HG03139 (cell line): Measurements from ENCODE around the gene SORT1.
"Not testable (repeated sequence)": the region's sequence is repeated elsewhere in the genome, so short reads cannot be mapped to it uniquely, and the experiment has no call there.

ENCODE experiments used
- ATAC-seq: cut with Tn5 transposase; IDR thresholded peaks from one replicate; pipeline ENCODE4 v1.9.1; 2021; ENCODE audit not compliant: unreplicated experiment

The SORT1 gene

GRCh38 chr1:109397581-109398342 lies at the start of gene SORT1:
Gene SORT1, minus strand, starts transcription at chr1:109397918. Its CDS starts 26 bp downstream, at chr1:109397892.
- peak; percentile 65 for ATAC-seq

GRCh38 chr1:109445949-109446695 lies 48.4 kb upstream of the SORT1 start:
- not testable (repeated sequence) for ATAC-seq

- ATAC-seq, result no peak
Measured at GRCh38 chr1:109444346-109444745, 46.6 kb upstream of the SORT1 start.

GRCh38 chr1:109443476-109443875 lies 45.8 kb upstream of the SORT1 start:
- no peak for ATAC-seq

GRCh38 chr1:109441069-109441468 lies 43.4 kb upstream of the SORT1 start:
- no peak for ATAC-seq

- no peak for ATAC-seq
Measured at GRCh38 chr1:109438798-109439297, 41.1 kb upstream of the SORT1 start.

GRCh38 chr1:109434484-109434883 lies 36.8 kb upstream of the SORT1 start:
- no peak for ATAC-seq

- ATAC-seq, result no peak
Measured at GRCh38 chr1:109433322-109433721, 35.6 kb upstream of the SORT1 start.

- no peak for ATAC-seq
Measured at GRCh38 chr1:109432336-109432735, 34.6 kb upstream of the SORT1 start.

GRCh38 chr1:109427171-109427467 lies 29.4 kb upstream of the SORT1 start:
- ATAC-seq, result no peak

GRCh38 chr1:109426281-109427170 lies 28.8 kb upstream of the SORT1 start, which contains the start of gene PSMA5:
Gene PSMA5, minus strand, starts transcription at chr1:109426448. Its CDS starts 118 bp downstream, at chr1:109426330.
- ATAC-seq, result peak; percentile 95

- ATAC-seq, result no peak
Measured at GRCh38 chr1:109425391-109426280, 27.9 kb upstream of the SORT1 start.

GRCh38 chr1:109423498-109423897 lies 25.8 kb upstream of the SORT1 start:
- ATAC-seq, result no peak

GRCh38 chr1:109412551-109412950 lies 14.8 kb upstream of the SORT1 start:
- no peak for ATAC-seq

GRCh38 chr1:109404838-109405237 lies 7.1 kb upstream of the SORT1 start:
- no peak for ATAC-seq

- no peak for ATAC-seq
Measured at GRCh38 chr1:109402025-109402424, 4.3 kb upstream of the SORT1 start.

GRCh38 chr1:109400035-109400655 lies 2.4 kb upstream of the SORT1 start:
- no peak for ATAC-seq

- no peak for ATAC-seq
Measured at GRCh38 chr1:109399326-109399957, 1.7 kb upstream of the SORT1 start.
